Fibroblast of skin of abdomen (primary cell): ENCODE results near the gene SFTPA1.
"Not testable (repeated sequence)": the region's sequence is repeated elsewhere in the genome, so short reads cannot be mapped to it uniquely, and the experiment has no call there.

Source experiments
- DNase-seq: peaks from one replicate; pipeline ENCODE4 v3.0.0-alpha.2; 2013

SFTPA1 gene

DNA sequence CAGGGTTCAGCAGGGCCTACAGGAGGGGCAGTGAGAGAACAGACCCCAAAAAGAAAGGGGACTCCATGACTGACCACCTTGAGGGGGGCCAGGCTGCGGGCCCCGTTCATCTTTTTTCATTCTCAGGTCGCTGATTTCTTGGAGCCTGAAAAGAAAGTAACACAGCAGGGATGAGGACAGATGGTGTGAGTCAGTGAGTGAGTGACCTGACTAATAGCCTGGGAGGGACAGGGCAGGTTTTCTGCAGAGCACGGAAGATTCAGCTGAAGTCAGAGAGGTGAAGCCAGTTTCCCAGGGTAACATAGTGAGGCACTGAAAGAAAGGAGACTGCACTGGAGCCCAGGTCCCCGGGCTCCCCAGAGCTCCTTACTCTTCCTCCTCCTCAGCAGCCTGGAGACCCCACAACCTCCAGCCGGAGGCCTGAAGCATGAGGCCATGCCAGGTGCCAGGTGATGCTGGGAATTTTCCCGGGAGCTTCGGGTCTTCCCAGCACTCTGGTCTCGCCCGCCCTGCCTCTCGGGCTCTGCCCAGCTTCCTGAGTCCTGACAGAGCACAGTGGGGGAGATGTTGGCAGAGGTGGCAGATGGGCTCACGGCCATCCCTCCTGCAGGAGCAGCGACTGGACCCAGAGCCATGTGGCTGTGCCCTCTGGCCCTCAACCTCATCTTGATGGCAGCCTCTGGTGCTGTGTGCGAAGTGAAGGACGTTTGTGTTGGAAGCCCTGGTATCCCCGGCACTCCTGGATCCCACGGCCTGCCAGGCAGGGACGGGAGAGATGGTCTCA lies 646 bp downstream of the SFTPA1 start:
- not testable (repeated sequence) for DNase-seq

DNA sequence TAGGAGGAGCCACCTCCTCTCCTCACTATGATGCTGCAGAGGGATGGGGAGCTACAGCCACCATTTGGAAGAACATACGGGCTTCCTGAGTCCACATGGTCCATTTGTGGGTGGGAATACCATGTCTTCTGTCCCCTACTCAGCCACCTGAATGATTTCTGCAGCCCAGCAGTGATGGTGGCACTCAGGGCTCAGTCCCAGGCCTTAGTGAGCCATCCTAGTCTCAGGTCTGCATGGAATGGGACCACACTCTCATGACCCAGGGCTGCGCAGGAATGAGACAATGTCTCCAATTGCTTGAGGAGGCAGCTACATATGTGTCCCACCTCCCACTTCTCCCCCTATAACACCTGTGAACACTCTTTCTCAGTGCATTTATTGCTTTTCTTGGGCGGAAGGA lies 4.8 kb downstream of the SFTPA1 start:
- no peak for DNase-seq

- no peak for DNase-seq
Observed at GRCh38 chr10:79616164-79616563, 5.4 kb downstream of the SFTPA1 start.

DNA sequence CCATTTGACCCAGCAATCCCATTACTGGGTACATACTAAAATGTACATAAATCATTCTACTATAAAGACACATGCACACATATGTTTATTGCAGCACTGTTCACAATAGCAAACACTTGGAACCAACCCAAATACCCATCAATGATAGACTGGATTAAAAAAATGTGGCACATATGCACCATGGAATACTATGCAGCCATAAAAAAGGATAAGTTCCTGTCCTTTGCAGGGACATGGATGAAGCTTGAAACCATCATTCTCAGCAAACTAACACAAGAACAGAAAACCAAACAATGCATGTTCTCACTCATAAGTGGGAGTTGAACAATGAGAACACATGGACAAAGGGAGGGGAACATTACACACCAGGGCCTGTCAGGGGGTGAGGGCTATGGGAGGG lies 12.9 kb downstream of the SFTPA1 start:
- DNase-seq = not testable (repeated sequence)

GRCh38 chr10:79627075-79627474 lies 16.3 kb downstream of the SFTPA1 start:
- DNase-seq = no peak

DNA sequence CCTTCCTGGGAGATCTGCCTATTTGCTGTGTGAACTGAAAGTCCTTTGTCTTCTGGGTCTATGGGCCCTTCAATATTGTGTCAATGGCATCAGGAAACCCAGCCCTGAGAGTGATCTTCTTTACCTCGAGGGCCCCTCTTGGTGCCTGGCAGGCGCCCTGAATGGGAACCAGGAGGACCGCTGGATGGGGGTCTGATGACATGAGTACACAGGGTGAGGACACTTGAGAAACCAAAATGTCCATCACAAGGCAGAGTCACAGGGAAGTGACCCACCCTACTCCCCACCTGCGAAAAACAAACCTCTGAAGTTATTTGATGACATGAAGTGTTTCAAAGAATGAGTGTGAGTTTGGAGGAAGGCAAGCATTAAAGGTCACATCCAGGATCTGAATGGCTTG lies 17.3 kb downstream of the SFTPA1 start:
- DNase-seq = no peak

DNA sequence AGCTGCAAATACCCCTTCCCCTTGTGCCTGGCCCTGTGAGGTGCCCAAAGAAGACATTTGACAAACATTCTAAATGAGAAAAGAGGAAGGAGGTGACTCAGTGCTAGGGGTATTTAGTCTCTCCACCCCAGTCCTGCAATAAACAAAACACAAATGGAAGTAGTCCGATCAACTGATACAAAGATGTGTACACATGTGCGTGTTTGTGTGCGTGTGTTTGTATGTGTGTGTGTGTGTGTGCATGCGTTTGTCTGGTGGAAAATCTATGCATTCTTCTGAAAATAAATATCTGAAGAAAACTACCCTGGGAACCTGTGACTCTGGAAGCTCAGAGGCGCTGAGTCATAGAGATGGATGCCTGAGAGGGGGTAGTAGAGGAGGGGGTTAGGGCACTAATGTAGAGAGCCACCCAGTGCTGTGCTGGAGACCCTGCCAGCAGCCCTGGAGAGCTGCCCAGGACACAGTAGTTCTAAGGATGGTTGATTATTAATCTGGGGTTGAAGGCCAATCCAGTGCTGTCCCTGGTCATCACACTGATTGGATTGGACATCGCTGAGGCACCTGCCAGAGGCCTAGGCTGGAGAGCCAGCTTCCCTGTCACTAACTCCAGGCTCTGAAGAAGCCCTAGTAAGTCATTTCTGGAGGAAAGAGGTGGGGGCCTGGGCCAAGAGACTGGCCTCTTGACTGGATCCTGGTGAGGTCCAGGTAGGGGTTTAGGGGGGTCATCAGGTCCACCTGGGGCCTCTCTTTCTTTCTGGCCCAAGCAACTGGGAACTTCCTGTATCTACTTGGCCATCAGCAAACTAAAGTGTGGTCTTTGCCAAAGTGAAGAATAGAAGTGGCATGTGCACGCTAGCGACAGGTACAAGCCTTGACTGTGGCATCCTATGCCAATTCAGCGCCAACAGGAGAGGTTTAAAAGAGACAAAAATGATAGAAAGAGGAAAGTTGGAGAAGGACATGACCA lies 18.5 kb downstream of the SFTPA1 start:
- DNase-seq = no peak

- no peak for DNase-seq
Observed at GRCh38 chr10:79629955-79630327, 19.2 kb downstream of the SFTPA1 start.

GRCh38 chr10:79636654-79637199 lies 26.0 kb downstream of the SFTPA1 start:
- DNase-seq = not testable (repeated sequence)

DNA sequence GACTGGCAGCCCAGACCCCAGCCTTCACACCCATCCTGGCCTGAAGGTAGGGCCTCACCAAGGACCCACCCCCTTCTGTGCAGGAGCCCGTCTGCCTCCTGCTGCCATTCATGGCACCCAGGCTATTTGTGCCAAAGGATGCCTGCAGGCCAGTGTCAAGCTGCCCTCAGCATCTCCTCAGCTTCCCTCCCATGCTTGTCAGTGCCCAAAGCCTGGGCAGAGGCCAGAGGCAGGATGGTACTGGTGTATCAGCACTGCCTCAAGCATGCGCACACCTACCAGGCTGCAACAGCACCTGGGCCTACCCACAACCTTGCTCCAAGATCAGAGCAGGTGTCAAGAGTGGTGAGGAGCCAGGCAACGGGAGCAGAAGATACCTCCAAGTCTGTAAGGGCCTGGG lies 27.6 kb downstream of the SFTPA1 start:
- no peak for DNase-seq

- not testable (repeated sequence) for DNase-seq
Observed at GRCh38 chr10:79652695-79653094, 42.0 kb downstream of the SFTPA1 start.

- not testable (repeated sequence) for DNase-seq
Observed at GRCh38 chr10:79663287-79663686, 52.5 kb downstream of the SFTPA1 start.

DNA sequence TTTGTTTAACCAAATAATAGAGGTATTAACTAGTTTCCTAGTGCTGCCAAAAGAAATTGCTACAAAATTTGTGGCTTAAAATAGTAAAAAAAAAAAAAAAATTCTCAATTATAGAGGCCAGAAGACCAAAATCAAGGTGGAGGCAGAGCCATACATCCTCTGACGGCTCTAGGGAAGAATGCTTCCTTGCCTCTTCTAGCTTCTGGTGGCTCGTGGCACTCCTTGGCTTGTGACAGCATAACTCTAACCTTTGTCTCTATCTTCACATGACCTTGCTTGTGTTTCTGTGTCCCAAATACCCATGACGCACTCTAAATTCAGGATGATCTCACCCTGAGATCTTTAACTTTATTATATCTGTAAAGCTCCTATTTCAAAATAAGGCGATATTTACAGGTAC lies 53.9 kb downstream of the SFTPA1 start:
- DNase-seq = not testable (repeated sequence)
